GM12874 (cell line): ENCODE data around the gene PHACTR4.

Experiments
- CTCF ChIP-seq: IDR thresholded peaks from 2 replicates; pipeline ENCODE4 v1.5.1; 2011; ENCODE audit warnings: low read depth, mild to moderate bottlenecking, control low read depth, low read length, moderate library complexity; ENCODE audit not compliant: insufficient read depth

Gene PHACTR4

GRCh38 chr1:28428990-28429520 lies 59.5 kb downstream of the PHACTR4 start:
- TF ChIP-seq CTCF = no peak

- TF ChIP-seq CTCF = peak; percentile 22; the same call in 1 of the 2 replicates
These were observed 66.8 kb downstream of the PHACTR4 start for GRCh38 chr1:28436211-28436769.

DNA sequence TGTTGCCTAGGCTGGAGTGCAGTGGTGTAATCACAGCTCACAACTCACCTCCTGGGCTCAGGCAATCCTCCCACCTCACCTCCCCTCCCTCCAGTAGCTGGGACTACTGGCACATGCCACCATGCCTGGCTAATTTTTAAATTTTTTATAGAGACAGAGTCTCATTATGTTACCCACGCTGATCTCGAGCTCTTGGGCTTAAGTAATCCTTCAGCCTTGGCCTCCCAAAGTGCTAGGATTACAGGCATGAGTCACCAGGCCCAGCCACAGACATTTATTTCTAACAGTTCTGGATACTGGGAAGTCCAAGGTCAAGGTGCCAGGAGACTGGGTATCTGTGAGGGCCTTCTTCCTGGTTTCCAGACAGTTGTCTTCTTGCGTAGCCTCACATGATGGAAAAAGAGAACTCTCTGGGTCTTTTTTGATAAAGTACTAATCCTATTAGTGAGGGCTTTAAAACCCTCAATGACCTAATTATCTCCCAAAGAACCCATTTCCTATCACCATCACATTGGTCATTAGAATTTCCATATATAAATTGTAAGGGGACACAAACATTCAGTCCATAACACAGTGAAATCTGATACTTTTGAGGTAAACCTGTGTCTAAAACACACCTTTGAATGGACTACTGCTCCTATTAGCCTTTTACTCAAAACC lies 67.9 kb downstream of the PHACTR4 start:
- no peak for TF ChIP-seq CTCF

DNA sequence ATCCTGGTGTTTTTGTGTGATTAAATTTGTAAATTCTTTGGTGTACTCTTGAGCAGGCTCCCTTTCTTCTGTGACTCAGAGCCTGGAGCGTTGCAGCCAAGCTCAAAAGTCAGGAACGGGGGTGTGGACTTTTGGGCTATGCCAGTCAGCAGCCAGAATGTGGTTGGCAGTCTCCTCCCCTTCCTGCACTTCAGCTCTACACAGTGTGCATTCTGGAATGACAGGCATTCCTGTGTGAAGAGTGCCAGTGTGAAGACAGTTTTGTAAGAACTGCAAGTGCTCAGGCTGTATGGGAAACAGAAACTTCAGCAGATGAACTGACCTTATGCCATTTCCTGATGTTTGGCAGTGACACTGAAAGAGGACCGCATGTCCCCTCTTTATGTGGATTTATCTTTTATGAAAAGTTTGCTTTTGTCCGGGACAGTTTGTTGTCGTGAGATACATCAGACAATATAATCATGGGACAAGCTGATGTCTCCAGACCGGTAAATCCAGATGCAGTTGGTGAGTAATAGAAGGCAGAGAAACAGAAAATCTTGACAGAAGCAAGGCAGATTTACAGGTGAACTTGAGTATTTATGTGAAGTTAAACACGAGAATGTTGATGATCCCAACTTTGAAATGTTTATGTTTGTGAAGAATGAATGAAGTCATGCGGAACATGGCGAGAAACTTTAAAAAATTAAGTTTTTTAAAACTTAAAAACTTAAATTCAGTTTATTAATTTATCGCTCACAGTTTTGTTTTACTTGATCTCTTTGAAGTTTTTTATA lies 68.6 kb downstream of the PHACTR4 start:
- TF ChIP-seq CTCF = no peak

- no peak for TF ChIP-seq CTCF
These were observed 69.8 kb downstream of the PHACTR4 start for GRCh38 chr1:28439320-28439719.

DNA sequence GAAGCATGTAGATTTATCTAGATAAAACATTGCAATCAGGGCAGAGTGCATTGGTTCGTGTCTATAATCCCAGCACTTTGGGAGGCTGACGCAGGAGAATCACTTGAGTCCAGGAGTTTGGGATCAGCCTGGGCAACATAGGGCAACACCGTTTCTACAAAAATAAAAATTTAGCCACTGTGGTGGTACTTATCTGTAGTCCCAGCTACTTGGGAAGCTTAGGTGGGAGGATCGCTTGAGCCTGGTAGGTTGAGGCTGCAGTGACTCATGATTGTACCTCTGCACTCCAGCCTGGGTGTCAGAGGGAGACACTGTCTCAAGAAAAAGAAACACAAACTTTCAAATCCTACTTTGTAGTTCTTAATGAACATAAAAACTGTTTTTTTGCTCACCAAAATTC lies 72.1 kb downstream of the PHACTR4 start:
- TF ChIP-seq CTCF = no peak

GRCh38 chr1:28443550-28443949 lies 74.0 kb downstream of the PHACTR4 start:
- TF ChIP-seq CTCF = no peak
